Panc1 (cell line): ENCODE data around the gene SHOC1. TPM values are rescaled to one million over a fixed set of nuclear protein-coding genes. Genes with fewer than 3 reads are reported as not detected.

Experiments
- ATAC-seq: fragments of 200-7000 bp; cut with Tn5 transposase; 2 replicates; pipeline ENCODE4 v1.9.1; 2020; ENCODE audit warnings: mild to moderate bottlenecking, moderate library complexity
- BruUV-seq: library from RNA; stranded (reverse); fragments of 400-500 nt; replicated peaks from 2 replicates; lab custom pipeline; 2021; lab: Mats Ljungman, UMichigan
- CTCF ChIA-PET: fragments of 300-600 bp; sonication (Branson Sonifier 250); formaldehyde crosslinking; loops from one replicate; lab custom pipeline; 2022; ENCODE audit warnings: antibody characterized with exemption; lab: Charles Lee
- POLR2A ChIA-PET: fragments of 300-600 bp; sonication (Branson Sonifier 250); formaldehyde crosslinking; loops from one replicate; lab custom pipeline; 2022; ENCODE audit warnings: antibody characterized with exemption; lab: Charles Lee
- DNase-seq: peaks from one replicate; pipeline ENCODE4 v3.0.0-alpha.2; 2010; ENCODE audit warnings: low read depth, low spot score
- H3K27ac ChIP-seq: 2 replicates; pipeline ENCODE4 v1.5.1; 2011; ENCODE audit warnings: mild to moderate bottlenecking, low read length, inconsistent platforms
- H3K27me3 ChIP-seq: fragments of 200-500 bp; sonication (Bioruptor generic); 2 replicates; pipeline ENCODE4 v1.6.0; 2014; ENCODE audit warnings: low read length, inconsistent platforms; ENCODE audit not compliant: control insufficient read depth, insufficient read depth
- H3K36me3 ChIP-seq: fragments of 200-500 bp; sonication (Bioruptor generic); 2 replicates; pipeline ENCODE4 v1.5.1; 2014; ENCODE audit warnings: inconsistent platforms, mild to moderate bottlenecking, low read length, moderate library complexity; ENCODE audit not compliant: control insufficient read depth, insufficient read depth
- H3K4me1 ChIP-seq: 2 replicates; pipeline ENCODE4 v1.5.1; 2011; ENCODE audit warnings: inconsistent platforms, mild to moderate bottlenecking, low read length, moderate library complexity; ENCODE audit not compliant: control insufficient read depth, insufficient read depth
- H3K4me3 ChIP-seq, 2 experiments: 2 replicates each; pipeline ENCODE4 v1.5.1; 2011 to 2012; ENCODE audit warnings: low read depth in 2 of 2, low read length in 2 of 2, mild to moderate bottlenecking in 2 of 2, inconsistent platforms in 1 of 2, moderate library complexity in 1 of 2
- H3K9me3 ChIP-seq: fragments of 200-500 bp; sonication (Bioruptor generic); 2 replicates; pipeline ENCODE4 v1.5.1; 2014; ENCODE audit warnings: low read depth, mild to moderate bottlenecking, inconsistent platforms, low read length, moderate library complexity; ENCODE audit not compliant: control insufficient read depth, insufficient read depth
- CTCF ChIP-seq: fragments of 450-650 bp; IDR thresholded peaks from 2 replicates; pipeline ENCODE4 v1.5.1; 2017; ENCODE audit warnings: mild to moderate bottlenecking
- POLR2AphosphoS5 ChIP-seq: IDR thresholded peaks from 2 replicates; pipeline ENCODE4 v1.6.1; 2012; ENCODE audit warnings: mild to moderate bottlenecking, low read depth, low read length, moderate library complexity
- REST ChIP-seq, 2 experiments: IDR thresholded peaks; 2 replicates each; pipeline ENCODE4 v1.6.1; 2011 to 2012; ENCODE audit warnings: low read depth in 2 of 2, control low read depth in 1 of 2, low read length in 1 of 2, mild to moderate bottlenecking in 1 of 2, moderate library complexity in 1 of 2; ENCODE audit not compliant: insufficient read depth in 1 of 2
- SIN3A ChIP-seq: IDR thresholded peaks from 2 replicates; pipeline ENCODE4 v1.6.1; 2012; ENCODE audit warnings: low read depth, mild to moderate bottlenecking, low read length, moderate library complexity, borderline replicate concordance; ENCODE audit not compliant: insufficient read depth
- TCF7L2 ChIP-seq: IDR thresholded peaks from 2 replicates; pipeline ENCODE4 v1.6.1; 2011; ENCODE audit warnings: mild to moderate bottlenecking, low read depth, low read length, inconsistent platforms
- in situ Hi-C: cut with HindIII; loops from 2 replicates; pipeline ENCODE4 v1.10.0; 2016; ENCODE audit warnings: low sequenced_read_pairs, low pct_unique_long_range_greater_than_20kb
- intact Hi-C: fragments of 100-400 bp; cut with micrococcal nuclease; formaldehyde crosslinking; loops from one replicate; pipeline ENCODE4 v1.10.0; 2022; ENCODE audit not compliant: unreplicated experiment
- total RNA-seq: library from RNA; stranded (reverse); gene quantifications from one replicate; pipeline ENCODE4 v1.2.1, GENCODE V29; 2021; ENCODE audit not compliant: unreplicated experiment

The SHOC1 gene
- total RNA-seq, 1 experiment from 2014 or later = 0.10 TPM

GRCh38 chr9:111805830-111806241 is 11.1 kb upstream of the SHOC1 start:
- BruUV-seq = no TSS peak
- Histone ChIP-seq H3K27ac (peak overlapping the region; percentile 13; the same call in 1 of the 2 replicates), H3K9me3 (no peaks in the 10 kb centered on the region), H3K36me3 (no peaks in the 10 kb centered on the region), H3K4me1 (no peaks in the 10 kb centered on the region), H3K4me3 (no peak overlapping the region), H3K27me3 (no peaks in the 10 kb centered on the region)
- no peak for TF ChIP-seq REST (IDR thresholded peaks at IDR 0.05; ENCODE audit: insufficient read depth in 1 of 2, low read depth in 2 of 2, low read length in 1 of 2)
- no peak for TF ChIP-seq POLR2AphosphoS5
- peak; percentile 84 for ATAC-seq
- intact Hi-C loops = no loop called here
- DNase-seq = peak; percentile 55
- POLR2A ChIA-PET = interaction anchor here (0.5 kb wide), 1 partner anchor 181 kb away, joined by 10 read pairs; no protein-coding TSS in a partner anchor
- in situ Hi-C loops = no loop called here
- CTCF ChIA-PET = no interaction called here

GRCh38 chr9:111805262-111805661 is 10.5 kb upstream of the SHOC1 start:
- no peaks in the 10 kb centered on the region for H3K9me3 ChIP-seq
- no peak for DNase-seq
- TF ChIP-seq CTCF (no peak), REST (IDR thresholded peaks at IDR 0.05; ENCODE audit: insufficient read depth in 1 of 2, low read depth in 2 of 2, low read length in 1 of 2) (no peak), SIN3A (no peak), TCF7L2 (no peak)
- intact Hi-C loops = no loop called here
- CTCF ChIA-PET = no interaction called here
- H3K4me1 ChIP-seq = no peaks in the 10 kb centered on the region
- in situ Hi-C loops = no loop called here
- ATAC-seq = no peak
- no peak overlapping the region for H3K4me3 ChIP-seq
- POLR2A ChIA-PET = no interaction called here
- BruUV-seq = no TSS peak
- H3K36me3 ChIP-seq = no peaks in the 10 kb centered on the region
- peak overlapping the region; percentile 13; the same call in 1 of the 2 replicates for H3K27ac ChIP-seq
- no peaks in the 10 kb centered on the region for H3K27me3 ChIP-seq
